HG03565 (cell line): Measurements from ENCODE around the gene VAMP2.

Source experiments
- ATAC-seq: cut with Tn5 transposase; IDR thresholded peaks from one replicate; pipeline ENCODE4 v1.9.1; 2021; ENCODE audit warnings: mild to moderate bottlenecking, moderate library complexity; ENCODE audit not compliant: unreplicated experiment

Gene VAMP2

GRCh38 chr17:8155996-8156245 is 6.8 kb downstream of the VAMP2 start:
- no peak for ATAC-seq

- ATAC-seq, result no peak
These were observed 7.3 kb downstream of the VAMP2 start for GRCh38 chr17:8155231-8155995.

- ATAC-seq, result no peak
These were observed 8.1 kb downstream of the VAMP2 start for GRCh38 chr17:8154608-8155155.

DNA sequence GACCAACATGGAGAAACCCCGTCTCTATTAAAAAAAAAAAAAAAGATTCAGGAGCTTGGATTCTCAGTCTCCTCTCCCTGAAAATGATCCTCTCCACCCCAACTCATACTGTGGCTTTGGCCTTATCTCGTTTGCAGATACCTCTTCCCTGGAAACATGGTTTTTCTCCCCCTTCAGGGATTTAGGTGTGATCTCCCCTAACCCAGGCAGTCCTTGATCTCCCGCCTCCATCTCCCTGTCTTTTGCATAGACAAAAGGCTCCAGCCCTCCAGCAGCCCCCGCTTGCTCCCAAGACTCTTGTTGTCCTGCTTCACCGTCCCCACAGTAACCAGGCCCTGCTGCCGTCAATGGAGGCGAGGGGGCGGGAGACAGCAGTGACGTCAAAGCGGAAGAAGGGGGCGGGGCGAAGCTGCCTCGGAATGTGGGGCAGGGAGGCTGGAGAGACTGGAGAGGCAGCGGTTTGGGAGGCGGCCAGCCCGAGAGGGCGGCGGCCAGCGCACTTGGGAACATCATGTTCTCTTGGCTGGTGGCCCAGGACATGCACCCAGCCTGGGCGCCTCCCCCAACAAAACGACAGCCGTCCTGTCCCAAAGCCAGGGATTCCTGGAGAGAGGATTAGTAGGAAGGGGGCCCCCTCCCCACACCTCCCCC is 8.7 kb downstream of the VAMP2 start:
- no peak for ATAC-seq

DNA sequence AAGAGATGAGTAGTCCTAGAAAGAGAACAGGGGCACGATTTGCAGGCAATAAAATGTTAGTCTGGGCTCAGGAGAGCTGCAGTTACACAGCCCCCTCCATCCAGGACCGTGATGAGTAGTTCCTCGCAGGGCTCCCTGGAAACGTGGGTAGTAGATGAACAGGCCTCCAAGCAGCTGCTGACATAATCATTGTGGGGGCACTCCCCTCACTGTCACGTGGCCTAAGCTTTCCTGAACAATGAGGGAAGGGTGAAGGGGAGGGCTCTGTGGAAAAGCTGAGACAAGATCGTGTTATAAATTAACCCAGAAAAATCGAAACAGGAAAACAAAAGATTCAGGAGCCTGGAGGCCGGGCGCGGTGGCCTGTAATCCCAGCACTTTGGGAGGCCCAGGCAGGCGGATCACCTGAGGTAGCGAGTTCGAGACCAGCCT is 9.2 kb downstream of the VAMP2 start:
- ATAC-seq, result no peak

DNA sequence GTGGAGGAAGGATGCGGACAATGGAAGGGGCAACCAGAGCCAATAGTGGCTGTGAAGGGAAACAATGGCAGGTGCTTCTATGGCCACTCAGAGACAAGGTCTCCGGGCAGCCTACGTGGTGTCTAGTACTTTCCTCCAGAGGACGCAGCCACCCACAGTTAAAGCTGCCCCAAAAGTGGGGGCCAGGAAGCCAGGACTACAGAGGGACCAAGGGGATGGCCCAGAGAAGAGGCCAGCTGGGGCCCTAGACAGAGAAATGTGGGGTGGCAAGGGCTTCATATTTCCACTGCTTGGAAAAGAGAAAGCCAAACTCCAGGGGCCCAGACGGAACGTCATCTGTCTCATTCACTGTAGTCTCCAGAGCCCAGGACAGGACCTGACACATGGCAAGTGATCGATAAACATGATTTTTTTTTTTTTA is 9.7 kb downstream of the VAMP2 start:
- ATAC-seq, result no peak

DNA sequence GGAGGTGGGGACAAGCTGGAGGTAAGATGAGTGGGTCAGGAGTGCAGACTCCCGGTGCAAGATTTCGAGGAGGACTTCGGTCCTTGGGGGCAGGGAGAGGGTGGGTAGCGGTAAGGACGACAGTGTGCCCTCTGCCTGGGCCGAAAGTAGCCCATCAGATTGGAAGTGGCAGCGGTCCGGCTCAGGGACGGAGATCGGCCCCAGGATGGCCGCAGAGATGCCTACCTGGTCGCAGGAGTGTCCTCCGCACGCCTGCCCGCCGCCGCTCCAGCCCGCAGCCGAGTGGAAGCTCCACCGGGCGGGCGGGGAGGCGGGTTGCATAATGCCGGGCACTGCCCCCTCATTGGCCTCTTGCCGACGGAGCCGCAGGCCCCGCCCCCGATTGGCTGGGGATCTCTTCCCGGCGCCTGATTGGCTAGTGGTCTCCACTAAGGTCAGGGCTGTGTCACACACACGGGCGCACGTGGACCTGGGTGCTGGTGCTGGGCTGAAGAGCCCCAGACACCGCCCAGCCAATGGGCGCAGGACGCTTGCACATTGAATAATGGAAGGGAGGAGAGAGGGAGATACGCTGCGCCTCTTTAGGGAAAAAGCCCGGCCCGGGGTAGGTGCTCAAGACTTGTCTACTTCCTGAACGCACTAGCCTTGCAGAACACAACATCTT is 10.5 kb downstream of the VAMP2 start, which contains the start of gene PER1:
PER1 (minus strand) TSS at position 293 of the 664 bp plus-strand sequence. CDS start 1,698 bp downstream, outside the sequence.
- peak; percentile 22 for ATAC-seq

DNA sequence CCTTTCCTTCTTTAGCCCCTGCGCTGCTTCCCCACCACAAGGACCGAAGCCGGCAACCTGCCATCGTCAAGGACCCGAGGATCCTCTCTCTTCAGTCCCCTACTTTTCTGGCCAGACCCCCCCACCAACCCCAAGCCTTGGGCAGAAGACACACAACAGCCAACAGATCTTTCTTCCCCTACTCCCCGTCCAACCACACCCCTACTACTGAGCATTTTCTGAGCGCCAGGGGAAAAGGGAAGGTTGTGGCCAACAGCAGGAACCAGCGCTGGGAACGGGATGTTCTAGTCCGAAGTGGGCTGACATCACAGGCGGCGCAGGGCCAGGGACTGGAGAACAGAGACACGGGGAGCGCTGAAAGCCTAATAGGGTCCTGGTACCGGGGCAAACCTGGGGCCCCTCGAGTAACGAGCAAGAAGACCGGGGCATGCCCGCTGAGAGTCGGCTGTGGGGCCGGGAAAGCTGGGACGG is 11.1 kb downstream of the VAMP2 start:
- no peak for ATAC-seq

DNA sequence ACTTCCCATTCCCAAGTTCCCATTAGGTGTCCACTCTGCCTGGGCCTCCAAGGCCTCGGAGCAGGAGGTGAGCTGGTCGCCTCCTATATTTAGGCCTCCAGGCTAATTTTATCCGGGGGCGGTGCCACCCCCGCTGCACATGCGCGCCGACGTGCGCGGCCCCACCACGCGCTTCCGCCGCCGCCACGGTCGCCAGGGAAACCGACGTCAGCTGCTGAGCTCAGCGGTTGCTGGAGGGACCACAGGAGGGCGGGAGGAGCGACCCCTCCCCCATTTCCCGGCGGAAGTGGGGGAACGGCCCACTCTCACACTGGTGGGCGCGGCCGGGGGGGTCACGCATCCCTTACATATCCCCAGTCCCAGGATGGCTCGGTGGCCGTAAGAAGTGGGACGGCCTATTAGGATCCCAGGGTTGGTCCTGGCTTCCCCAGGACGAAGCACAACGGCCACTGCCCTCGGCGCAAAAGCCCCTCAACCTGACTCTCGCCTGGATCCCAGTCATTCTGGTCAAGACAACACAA is 11.6 kb downstream of the VAMP2 start:
- peak; percentile 30 for ATAC-seq

DNA sequence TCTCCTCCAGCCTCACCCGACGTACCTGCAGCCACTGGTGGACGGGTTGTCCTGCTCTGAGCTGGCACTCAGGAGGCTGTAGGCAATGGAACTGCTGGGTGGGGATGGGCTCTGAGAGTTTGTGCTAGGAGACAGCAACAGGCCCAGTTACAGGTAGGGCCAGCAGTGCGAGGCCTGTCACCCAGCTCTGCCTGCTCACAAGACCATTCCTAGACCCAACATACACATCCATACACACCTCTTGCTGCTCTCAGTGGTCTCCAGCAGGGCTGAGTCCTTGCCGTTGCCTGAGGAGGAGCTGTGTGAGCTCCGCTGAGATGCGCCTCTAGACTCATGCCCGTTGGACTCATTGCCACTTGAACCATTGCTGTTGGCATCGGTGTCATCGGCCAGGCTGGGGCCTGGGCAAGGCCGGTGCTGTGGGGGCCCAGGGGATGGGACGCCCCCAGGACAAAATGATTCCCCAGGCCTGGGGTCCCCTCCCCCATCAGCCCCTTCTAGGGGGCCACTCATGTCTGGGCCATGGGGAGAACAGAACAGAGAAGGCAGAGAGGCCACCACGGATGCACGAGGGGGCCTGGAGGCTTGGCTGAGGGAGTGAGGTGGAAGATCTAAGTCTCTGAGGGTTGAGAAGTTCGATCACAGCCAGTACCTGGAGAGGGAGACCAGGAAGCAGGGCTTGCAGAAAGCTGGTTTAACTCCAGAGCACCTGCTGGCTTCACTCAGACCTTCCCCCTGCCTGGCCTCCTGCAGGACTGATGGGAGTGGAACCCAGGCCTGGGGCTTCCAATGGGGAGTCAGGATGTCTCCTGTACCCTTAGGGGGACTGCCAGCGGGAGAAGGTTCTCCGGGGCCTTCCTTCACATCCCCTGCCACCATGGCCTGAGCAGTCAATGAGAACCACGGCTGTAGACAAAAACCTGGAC is 12.3 kb downstream of the VAMP2 start:
- ATAC-seq, result no peak

DNA sequence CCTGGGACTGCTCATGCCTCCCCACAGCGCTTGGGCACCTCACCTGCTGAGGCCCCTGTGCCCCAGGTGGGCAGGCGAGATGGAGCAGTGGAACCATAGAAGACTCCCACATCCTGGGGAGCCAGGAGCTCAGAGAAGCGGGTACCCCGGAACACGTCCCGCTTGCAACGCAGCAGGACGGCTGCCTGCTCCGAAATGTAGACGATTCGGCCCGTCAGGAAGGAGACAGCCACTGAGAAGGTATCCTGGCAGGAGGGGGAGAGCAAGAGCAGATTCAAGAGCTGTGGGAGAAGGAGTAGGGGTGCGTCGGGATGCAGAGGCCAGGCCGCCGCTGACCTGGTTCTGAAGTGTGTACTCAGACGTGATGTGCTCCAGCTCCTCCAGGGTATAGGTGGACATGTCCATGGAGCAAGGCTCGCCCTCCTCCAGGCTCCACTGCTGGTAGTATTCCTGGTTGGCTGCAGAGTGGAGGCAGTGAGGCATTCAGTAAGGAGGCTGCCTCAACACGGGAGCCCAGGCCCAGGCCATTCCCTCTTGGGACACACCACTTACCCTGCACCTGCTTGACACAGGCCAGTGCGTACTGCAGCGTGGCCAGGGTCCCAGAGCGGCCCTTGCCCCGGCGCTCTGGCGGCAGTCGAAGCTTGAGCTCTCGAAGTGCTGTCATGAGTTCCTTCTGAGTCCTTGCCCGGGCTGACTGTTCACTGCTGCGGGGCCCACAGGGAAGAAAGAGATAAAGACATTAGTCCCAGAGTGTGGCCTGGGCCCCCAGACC is 13.1 kb downstream of the VAMP2 start:
- ATAC-seq, result no peak

GRCh38 chr17:8148560-8148959 is 14.2 kb downstream of the VAMP2 start:
- no peak for ATAC-seq

DNA sequence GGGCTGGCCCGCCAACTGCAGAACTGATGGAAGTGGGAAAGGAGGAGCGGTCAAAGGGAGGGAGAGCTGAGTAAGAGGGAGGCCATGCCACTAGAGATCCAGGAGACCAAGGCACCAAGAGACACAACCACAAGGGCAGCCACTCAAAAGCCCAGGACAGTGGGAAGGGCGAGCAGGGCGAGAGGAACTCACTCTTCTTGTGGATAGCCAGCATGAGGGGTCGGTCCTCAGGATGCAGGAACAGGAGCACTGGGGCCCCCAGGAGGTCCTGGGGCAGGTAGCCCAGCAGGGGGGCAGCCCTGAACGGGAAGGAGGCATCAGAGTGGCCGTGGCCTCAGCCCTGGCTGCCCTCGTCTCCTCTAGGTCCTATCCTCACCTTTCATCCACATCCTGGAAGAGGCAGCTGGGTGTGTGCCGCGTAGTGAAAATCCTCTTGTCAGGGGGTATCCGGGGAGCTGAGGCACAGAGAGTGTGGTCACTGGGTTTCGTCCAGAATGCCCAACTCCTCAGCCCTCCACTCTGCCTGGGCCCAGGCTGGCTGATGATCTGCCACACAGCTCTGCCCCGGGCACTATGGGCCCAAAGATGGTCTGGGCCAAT is 14.8 kb downstream of the VAMP2 start:
- no peak for ATAC-seq

- no peak for ATAC-seq
These were observed 15.5 kb downstream of the VAMP2 start for GRCh38 chr17:8147141-8147804.

GRCh38 chr17:8146381-8147140 is 16.2 kb downstream of the VAMP2 start:
- no peak for ATAC-seq

DNA sequence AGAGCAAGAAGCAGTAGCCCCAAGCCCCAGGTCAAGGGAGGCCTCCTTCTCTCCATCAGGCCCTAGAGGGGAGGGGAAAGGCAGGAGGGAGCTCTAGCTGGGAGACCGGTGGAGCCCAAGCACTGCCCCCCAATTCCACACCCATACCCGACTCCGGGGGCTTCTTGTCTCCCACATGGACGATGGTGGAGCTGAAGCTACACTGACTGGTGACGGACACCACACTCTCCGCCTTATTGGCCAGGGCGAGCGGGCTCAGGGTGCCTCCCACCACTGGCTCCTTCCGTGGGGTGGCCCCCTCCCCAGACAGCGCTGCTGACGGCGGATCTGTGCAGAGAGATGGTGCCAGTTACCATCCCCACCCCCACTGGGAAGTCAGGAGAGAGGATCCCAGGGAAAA is 16.9 kb downstream of the VAMP2 start:
- no peak for ATAC-seq

- no peak for ATAC-seq
These were observed 18.1 kb downstream of the VAMP2 start for GRCh38 chr17:8144401-8145231.
